GM19395 (cell line): ENCODE measurements around the gene LAMA3.

ENCODE experiments used
- ATAC-seq: cut with Tn5 transposase; IDR thresholded peaks from one replicate; pipeline ENCODE4 v1.9.1; 2021; ENCODE audit warnings: mild to moderate bottlenecking, moderate library complexity; ENCODE audit not compliant: unreplicated experiment

Gene LAMA3

GRCh38 chr18:23668731-23669130 is 20.5 kb upstream of the LAMA3 start:
- ATAC-seq: no peak

GRCh38 chr18:23669202-23669766 is 20.0 kb upstream of the LAMA3 start:
- no peak for ATAC-seq

GRCh38 chr18:23669804-23670405 is 19.3 kb upstream of the LAMA3 start:
- no peak for ATAC-seq

GRCh38 chr18:23671564-23671963 is 17.7 kb upstream of the LAMA3 start:
- ATAC-seq: no peak

GRCh38 chr18:23673725-23674124 is 15.5 kb upstream of the LAMA3 start:
- no peak for ATAC-seq

GRCh38 chr18:23675236-23675635 is 14.0 kb upstream of the LAMA3 start:
- ATAC-seq: no peak

GRCh38 chr18:23675896-23676295 is 13.4 kb upstream of the LAMA3 start:
- ATAC-seq: no peak

- no peak for ATAC-seq
Observed at GRCh38 chr18:23682045-23682444, 7.2 kb upstream of the LAMA3 start.

- no peak for ATAC-seq
Observed at GRCh38 chr18:23682472-23682871, 6.8 kb upstream of the LAMA3 start.

GRCh38 chr18:23683155-23683554 is 6.1 kb upstream of the LAMA3 start:
- no peak for ATAC-seq

- no peak for ATAC-seq
Observed at GRCh38 chr18:23683671-23684070, 5.6 kb upstream of the LAMA3 start.

- no peak for ATAC-seq
Observed at GRCh38 chr18:23684515-23685197, 4.6 kb upstream of the LAMA3 start.

GRCh38 chr18:23688528-23688927 is 725 bp upstream of the LAMA3 start:
- ATAC-seq: no peak

GRCh38 chr18:23689616-23690504 is 607 bp downstream of the LAMA3 start:
- ATAC-seq: no peak

- ATAC-seq: no peak
Observed at GRCh38 chr18:23690505-23691068, 1.3 kb downstream of the LAMA3 start.

- ATAC-seq: no peak
Observed at GRCh38 chr18:23693846-23694245, 4.6 kb downstream of the LAMA3 start.

GRCh38 chr18:23694637-23695430 is 5.6 kb downstream of the LAMA3 start:
- no peak for ATAC-seq

GRCh38 chr18:23701017-23701416 is 11.8 kb downstream of the LAMA3 start:
- ATAC-seq: no peak

GRCh38 chr18:23701544-23702064 is 12.4 kb downstream of the LAMA3 start:
- ATAC-seq: no peak

GRCh38 chr18:23702606-23703005 is 13.4 kb downstream of the LAMA3 start:
- no peak for ATAC-seq
